Measurements from ENCODE around the gene MCTP1.

The MCTP1 gene

DNA sequence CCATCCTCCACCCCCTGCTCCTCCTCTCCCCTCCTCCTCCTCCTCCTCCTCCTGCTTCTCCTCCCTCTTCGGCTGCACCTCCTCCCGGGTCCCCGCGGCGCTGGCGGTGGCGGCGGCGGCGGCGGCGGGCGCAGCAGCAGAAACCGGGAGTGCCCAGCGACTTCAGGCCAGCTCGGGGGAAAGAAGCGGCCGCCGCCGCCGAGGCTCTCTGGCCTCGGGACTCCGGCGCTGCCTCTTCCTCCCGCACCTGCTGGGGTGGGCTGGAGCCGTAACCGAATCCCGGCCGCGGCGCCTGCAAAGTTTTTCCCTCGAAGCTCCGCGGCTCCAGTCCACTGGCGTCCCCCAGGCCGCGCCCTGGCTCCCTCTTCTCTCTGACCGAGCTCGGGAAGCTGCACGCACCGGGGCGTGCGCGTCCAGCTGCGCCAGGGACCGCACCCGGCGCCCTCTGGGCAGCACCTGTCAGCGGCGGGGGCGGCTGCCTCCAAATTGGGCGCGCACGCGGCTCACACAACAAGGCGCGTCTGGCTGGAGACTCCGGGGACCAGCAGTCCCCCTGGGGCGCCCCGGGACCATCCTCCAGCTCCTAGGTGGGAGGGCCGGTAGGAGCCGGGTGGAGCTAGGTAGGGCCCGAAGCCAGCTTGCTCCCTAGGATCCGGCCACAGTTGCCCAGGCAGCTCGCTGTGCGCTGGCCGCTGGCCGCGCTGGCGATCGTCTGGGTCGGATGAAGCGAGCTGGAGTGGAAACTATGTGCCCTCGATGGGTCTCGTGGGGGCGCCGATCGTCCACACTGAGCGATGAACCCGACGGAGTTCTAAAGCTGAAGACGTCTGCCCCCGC lies at the start of gene MCTP1:
TSS of gene MCTP1 (minus strand) at position 523 of the 837 bp plus-strand sequence.
- Mint-ChIP-seq H3K9me3 (no peaks in the 10 kb centered on the region), H3K4me1 (peaks cover 7 to 24% of the 10 kb centered on the region in 2 donors), H3K4me3 (peak within 1 kb of the TSS; percentile 72 to 82), H3K36me3 (no peaks in the 10 kb centered on the region), H3K27me3 (peaks cover 36 to 58% of the 10 kb centered on the region in 2 donors), H3K27ac (no peak within 1 kb of the TSS)
- ATAC-seq (replicated peaks) = peak; percentile 49 to 50
- DNase-seq = peak; percentile 6

DNA sequence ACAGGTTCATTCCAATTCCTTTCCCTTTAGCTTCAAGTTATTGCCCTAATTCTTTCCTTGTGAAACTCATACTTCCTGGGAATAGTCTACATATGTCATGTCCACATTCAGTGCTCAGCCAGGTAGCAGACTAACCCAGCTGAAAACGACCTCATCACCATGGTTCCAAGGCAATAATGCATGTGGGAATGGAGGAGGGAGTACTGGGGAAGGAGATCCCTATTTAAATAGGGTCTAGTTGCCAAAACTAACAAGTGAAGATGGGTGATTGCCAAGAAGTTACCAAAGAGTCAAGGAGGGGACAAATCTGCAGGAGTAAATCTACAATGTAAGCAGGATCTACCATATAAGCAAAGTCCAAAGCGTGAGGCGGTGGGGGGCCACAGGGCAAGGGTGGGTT lies 47.3 kb upstream of the MCTP1 start:
- no peak for ATAC-seq (replicated peaks)
- DNase-seq = no peak
- Mint-ChIP-seq H3K4me3 (no peak overlapping the region), H3K27ac (no peak overlapping the region), H3K4me1 (peaks cover 6 to 11% of the 10 kb centered on the region in 2 donors), H3K27me3 (peaks cover 4 to 6% of the 10 kb centered on the region in 2 donors), H3K9me3 (peaks cover 6 to 7% of the 10 kb centered on the region in 2 donors), H3K36me3 (peaks cover 0 to 4% of the 10 kb centered on the region in 2 donors)

DNA sequence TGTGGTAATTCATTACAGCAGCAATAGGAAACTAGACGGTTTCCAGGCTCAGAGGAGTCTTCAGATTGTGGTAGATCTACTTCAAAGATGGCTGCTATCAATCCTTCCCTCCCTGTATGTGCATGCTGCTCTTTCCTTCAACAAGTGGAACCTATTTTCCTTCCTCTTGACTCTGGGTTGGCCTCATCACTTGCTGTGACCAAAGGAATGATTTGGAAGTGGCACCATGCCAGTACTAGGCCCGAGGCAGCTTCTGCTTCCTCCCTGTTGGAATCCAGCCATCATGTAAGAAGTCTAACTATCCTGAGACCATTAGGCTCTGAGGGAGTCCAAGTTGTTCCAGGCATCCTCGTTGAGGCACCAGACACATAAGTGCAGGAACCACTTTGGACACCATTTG lies 46.5 kb upstream of the MCTP1 start:
- DNase-seq (no peak), ATAC-seq (replicated peaks) (no peak)
- Mint-ChIP-seq H3K9me3 (peaks cover 6 to 7% of the 10 kb centered on the region in 2 donors), H3K4me3 (no peak overlapping the region), H3K36me3 (peaks cover 0 to 4% of the 10 kb centered on the region in 2 donors), H3K27me3 (peaks cover 4 to 6% of the 10 kb centered on the region in 2 donors), H3K4me1 (peaks cover 6 to 11% of the 10 kb centered on the region in 2 donors), H3K27ac (no peak overlapping the region)

- peaks cover 0 to 2% of the 10 kb centered on the region in 2 donors for H3K36me3 Mint-ChIP-seq
- H3K4me3 Mint-ChIP-seq = no peak overlapping the region
- no peak for ATAC-seq (replicated peaks)
- peaks cover 4 to 6% of the 10 kb centered on the region in 2 donors for H3K27me3 Mint-ChIP-seq
- H3K27ac Mint-ChIP-seq = no peak overlapping the region
- H3K9me3 Mint-ChIP-seq = peaks cover 6 to 7% of the 10 kb centered on the region in 2 donors
- H3K4me1 Mint-ChIP-seq = peaks cover 5 to 10% of the 10 kb centered on the region in 2 donors
- no peak for DNase-seq
Measured at GRCh38 chr5:95327211-95327610, 42.3 kb upstream of the MCTP1 start.

- peaks cover 9 to 17% of the 10 kb centered on the region in 2 donors for H3K27me3 Mint-ChIP-seq
- ATAC-seq (replicated peaks) (no peak), DNase-seq (no peak)
- H3K9me3 Mint-ChIP-seq = peaks cover 4 to 5% of the 10 kb centered on the region in 2 donors
- peaks cover 0 to 4% of the 10 kb centered on the region in 2 donors for H3K36me3 Mint-ChIP-seq
- no peak overlapping the region for H3K4me3 Mint-ChIP-seq
- no peak overlapping the region for H3K27ac Mint-ChIP-seq
- H3K4me1 Mint-ChIP-seq = no peaks in the 10 kb centered on the region
Measured at GRCh38 chr5:95317687-95318086, 32.8 kb upstream of the MCTP1 start.

GRCh38 chr5:95317085-95317484 lies 32.2 kb upstream of the MCTP1 start:
- peaks cover 0 to 4% of the 10 kb centered on the region in 2 donors for H3K36me3 Mint-ChIP-seq
- no peaks in the 10 kb centered on the region for H3K4me1 Mint-ChIP-seq
- H3K27ac Mint-ChIP-seq = no peak overlapping the region
- ATAC-seq (replicated peaks) (no peak), DNase-seq (no peak)
- peaks cover 9 to 17% of the 10 kb centered on the region in 2 donors for H3K27me3 Mint-ChIP-seq
- H3K4me3 Mint-ChIP-seq = no peak overlapping the region
- peaks cover 7 to 9% of the 10 kb centered on the region in 2 donors for H3K9me3 Mint-ChIP-seq

DNA sequence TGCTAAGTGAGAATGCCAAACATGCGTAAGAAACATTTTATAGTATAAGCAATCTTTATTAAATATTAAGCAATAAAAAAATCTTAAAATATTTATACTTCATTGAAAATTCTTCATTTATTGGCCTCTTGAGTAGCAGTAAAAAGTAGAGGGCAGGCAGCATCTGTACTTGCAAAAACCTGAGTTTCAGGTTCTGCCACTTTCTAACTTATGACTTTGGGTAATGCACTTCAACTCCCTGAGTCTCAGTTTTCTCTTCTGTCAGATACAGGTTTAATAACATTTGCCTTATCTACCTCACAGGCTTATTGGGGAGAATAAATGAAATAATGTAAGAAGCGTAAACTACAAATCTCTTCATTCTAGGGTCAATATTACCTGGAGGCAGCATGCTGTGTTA lies 19.8 kb upstream of the MCTP1 start:
- Mint-ChIP-seq H3K4me1 (no peaks in the 10 kb centered on the region), H3K27me3 (peaks cover 0 to 4% of the 10 kb centered on the region in 2 donors), H3K36me3 (no peaks in the 10 kb centered on the region), H3K4me3 (no peak overlapping the region), H3K9me3 (no peaks in the 10 kb centered on the region), H3K27ac (no peak overlapping the region)
- DNase-seq = no peak
- no peak for ATAC-seq (replicated peaks)

GRCh38 chr5:95298651-95299050 lies 13.8 kb upstream of the MCTP1 start:
- ATAC-seq (replicated peaks) (no peak), DNase-seq (no peak)
- peaks cover 5 to 17% of the 10 kb centered on the region in 2 donors for H3K27me3 Mint-ChIP-seq
- no peaks in the 10 kb centered on the region for H3K9me3 Mint-ChIP-seq
- H3K27ac Mint-ChIP-seq = no peak overlapping the region
- no peaks in the 10 kb centered on the region for H3K36me3 Mint-ChIP-seq
- no peak overlapping the region for H3K4me3 Mint-ChIP-seq
- H3K4me1 Mint-ChIP-seq = no peaks in the 10 kb centered on the region

DNA sequence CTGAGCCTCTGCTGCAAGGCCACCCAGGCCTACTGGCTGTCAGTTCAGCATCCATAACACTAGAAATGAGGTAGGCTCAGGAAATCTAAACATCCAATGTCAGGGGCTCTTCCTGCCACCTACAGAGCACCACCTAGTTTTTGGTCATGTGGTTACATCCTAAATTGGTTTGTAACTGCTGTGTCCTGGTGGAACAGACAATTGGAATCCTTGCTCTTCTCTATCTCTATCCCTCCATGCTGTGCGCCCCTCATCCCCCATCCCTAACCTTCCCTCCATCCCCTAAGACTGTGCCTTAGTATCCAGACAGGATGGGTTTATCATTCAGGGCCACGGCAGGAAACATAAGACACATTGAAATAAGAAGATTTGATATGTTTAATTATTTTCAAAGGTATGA lies 11.4 kb upstream of the MCTP1 start:
- H3K27me3 Mint-ChIP-seq = peaks cover 5 to 21% of the 10 kb centered on the region in 2 donors
- H3K4me1 Mint-ChIP-seq = no peaks in the 10 kb centered on the region
- H3K9me3 Mint-ChIP-seq = no peaks in the 10 kb centered on the region
- ATAC-seq (replicated peaks) = no peak
- no peak overlapping the region for H3K4me3 Mint-ChIP-seq
- no peak overlapping the region for H3K27ac Mint-ChIP-seq
- no peaks in the 10 kb centered on the region for H3K36me3 Mint-ChIP-seq
- no peak for DNase-seq

DNA sequence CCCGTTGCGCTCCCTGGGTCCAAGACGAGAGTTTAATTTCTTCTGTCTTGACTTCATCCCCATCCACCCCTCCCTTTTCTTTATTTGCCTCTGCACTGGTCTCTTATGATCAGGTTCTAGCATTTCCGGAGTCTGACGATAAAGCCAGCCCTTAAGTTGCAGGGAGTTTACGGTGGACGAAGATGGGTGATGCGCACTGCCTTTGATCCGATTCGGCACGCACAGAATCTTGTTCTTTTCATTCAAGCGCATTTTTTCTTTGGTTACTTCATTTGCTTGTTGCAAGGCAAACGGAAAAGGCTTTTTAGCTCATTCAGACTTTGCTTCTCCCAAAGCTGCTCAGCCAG lies 488 bp upstream of the MCTP1 start:
- DNase-seq (no peak), ATAC-seq (replicated peaks) (peak; percentile 21 to 27)
- Mint-ChIP-seq H3K4me1 (peaks cover 7 to 24% of the 10 kb centered on the region in 2 donors), H3K36me3 (no peaks in the 10 kb centered on the region), H3K27me3 (peaks cover 41 to 57% of the 10 kb centered on the region in 2 donors), H3K4me3 (peak overlapping the region; percentile 72 to 82), H3K9me3 (no peaks in the 10 kb centered on the region), H3K27ac (no peak overlapping the region)

- peak overlapping the region; percentile 72 to 82 for H3K4me3 Mint-ChIP-seq
- ATAC-seq (replicated peaks) = peak; percentile 75 to 76
- peaks cover 40 to 61% of the 10 kb centered on the region in 2 donors for H3K27me3 Mint-ChIP-seq
Measured at GRCh38 chr5:95283761-95284571, 928 bp downstream of the MCTP1 start.

GRCh38 chr5:95283022-95283615 lies 1.8 kb downstream of the MCTP1 start:
- no peaks in the 10 kb centered on the region for H3K9me3 Mint-ChIP-seq
- ATAC-seq (replicated peaks) (no peak), DNase-seq (no peak)
- no peak overlapping the region for H3K27ac Mint-ChIP-seq
- peaks cover 36 to 59% of the 10 kb centered on the region in 2 donors for H3K27me3 Mint-ChIP-seq
- H3K36me3 Mint-ChIP-seq = no peaks in the 10 kb centered on the region
- peaks cover 7 to 24% of the 10 kb centered on the region in 2 donors for H3K4me1 Mint-ChIP-seq
- H3K4me3 Mint-ChIP-seq = peak overlapping the region; percentile 56 to 82

More at GRCh38 chr5:95283761-95284571, 928 bp downstream of the MCTP1 start:
- Mint-ChIP-seq H3K4me1 (peaks cover 7 to 24% of the 10 kb centered on the region in 2 donors), H3K36me3 (no peaks in the 10 kb centered on the region), H3K27ac (no peak overlapping the region), H3K9me3 (no peaks in the 10 kb centered on the region)
- DNase-seq = peak; percentile 25

GRCh38 chr5:95281226-95281625 lies 3.7 kb downstream of the MCTP1 start:
- Mint-ChIP-seq H3K27ac (no peak overlapping the region), H3K4me3 (no peak overlapping the region), H3K9me3 (peaks cover 0 to 2% of the 10 kb centered on the region in 2 donors), H3K4me1 (peaks cover 4 to 16% of the 10 kb centered on the region in 2 donors), H3K27me3 (peaks cover 41 to 61% of the 10 kb centered on the region in 2 donors), H3K36me3 (no peaks in the 10 kb centered on the region)
- DNase-seq = no peak
- no peak for ATAC-seq (replicated peaks)

- DNase-seq = no peak
- ATAC-seq (replicated peaks) = no peak
- H3K36me3 Mint-ChIP-seq = no peaks in the 10 kb centered on the region
- peaks cover 40 to 60% of the 10 kb centered on the region in 2 donors for H3K27me3 Mint-ChIP-seq
- peaks cover 4 to 16% of the 10 kb centered on the region in 2 donors for H3K4me1 Mint-ChIP-seq
- H3K4me3 Mint-ChIP-seq = no peak overlapping the region
- H3K27ac Mint-ChIP-seq = no peak overlapping the region
- H3K9me3 Mint-ChIP-seq = peaks cover 0 to 3% of the 10 kb centered on the region in 2 donors
Measured at GRCh38 chr5:95280401-95281095, 4.3 kb downstream of the MCTP1 start.
